GM21619 (cell line): ENCODE measurements around the gene PACC1.

Experiments
- ATAC-seq: cut with Tn5 transposase; IDR thresholded peaks from one replicate; pipeline ENCODE4 v1.9.1; 2021; ENCODE audit not compliant: unreplicated experiment

Gene PACC1

DNA sequence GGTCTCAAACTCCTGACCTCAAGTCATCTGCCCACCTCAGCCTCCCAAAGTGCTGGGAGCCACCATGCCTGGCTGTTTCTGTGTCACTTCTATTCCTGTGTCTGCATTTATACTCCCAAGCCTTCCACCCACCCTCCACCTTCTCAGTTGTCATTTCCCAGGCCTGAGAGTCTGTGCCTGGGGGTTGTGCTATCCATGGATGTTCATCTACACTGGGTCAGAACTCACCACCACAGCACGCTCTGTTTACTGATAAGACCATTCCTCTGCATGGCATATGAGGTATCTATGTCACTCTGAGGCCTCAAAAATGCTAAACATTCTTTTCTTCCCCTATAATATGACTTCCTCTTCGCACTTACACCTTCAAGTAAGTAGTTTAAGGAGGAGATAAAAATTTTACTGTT is 24.1 kb upstream of the PACC1 start:
- ATAC-seq: no peak

DNA sequence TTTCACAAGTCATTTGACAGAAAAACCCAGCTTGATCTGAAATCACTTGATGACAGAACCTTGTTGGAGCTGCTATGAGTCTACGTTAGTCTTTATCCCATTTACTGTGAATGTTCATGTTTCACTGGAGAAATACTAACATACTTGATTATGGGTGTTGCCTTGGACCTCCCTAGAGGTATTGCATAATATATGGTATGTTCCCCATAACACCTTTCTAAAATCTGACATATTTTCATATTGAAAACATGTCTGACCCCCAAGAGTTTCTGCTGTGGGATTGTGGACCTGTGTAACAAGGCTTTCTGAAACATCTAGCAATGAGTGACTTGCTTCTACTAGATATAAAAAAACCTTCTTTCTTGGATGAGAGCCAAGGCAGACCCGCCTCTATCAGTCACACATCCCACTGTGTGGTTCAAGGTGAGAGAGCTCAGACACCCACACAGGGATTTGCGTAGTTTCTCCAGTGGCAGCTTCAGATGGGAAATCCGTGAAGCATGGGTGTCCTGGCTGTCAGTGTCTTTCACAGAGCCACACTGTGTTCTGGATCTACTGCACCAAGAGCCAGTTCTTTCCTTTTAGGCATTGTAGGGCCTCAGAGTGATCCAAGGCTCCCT is 22.6 kb upstream of the PACC1 start:
- ATAC-seq: no peak

GRCh38 chr1:212434992-212435391 is 20.3 kb upstream of the PACC1 start:
- ATAC-seq: no peak

GRCh38 chr1:212433577-212434462 is 19.1 kb upstream of the PACC1 start:
- no peak for ATAC-seq

- ATAC-seq: peak; percentile 98
Observed at GRCh38 chr1:212432661-212433576, 18.2 kb upstream of the PACC1 start, which contains the start of gene NENF. TSS of gene NENF (plus strand) at chr1:212432920. CDS start at chr1:212432944, 24 bp downstream.

GRCh38 chr1:212432272-212432660 is 17.6 kb upstream of the PACC1 start:
- ATAC-seq: no peak

DNA sequence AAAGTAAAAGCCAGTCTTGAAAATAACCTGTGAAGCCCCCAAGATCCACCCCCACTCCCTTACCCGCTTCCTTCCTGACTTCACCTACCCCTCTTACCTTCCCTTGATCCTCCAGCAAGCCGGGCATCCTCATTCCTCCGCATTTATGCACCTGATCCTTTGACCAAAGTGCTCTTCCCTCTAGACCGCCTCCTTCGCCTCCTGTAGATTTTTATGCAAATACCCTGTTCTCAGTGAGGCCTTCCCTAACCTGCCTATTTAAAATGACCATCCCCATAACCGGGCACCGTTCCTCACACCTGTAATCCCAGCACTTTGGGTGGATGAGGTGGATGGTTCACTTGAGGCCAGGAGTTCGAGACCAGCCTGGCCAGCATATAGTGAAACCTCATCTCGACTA is 17.0 kb upstream of the PACC1 start:
- ATAC-seq: no peak

- no peak for ATAC-seq
Observed at GRCh38 chr1:212430955-212431394, 16.3 kb upstream of the PACC1 start.

DNA sequence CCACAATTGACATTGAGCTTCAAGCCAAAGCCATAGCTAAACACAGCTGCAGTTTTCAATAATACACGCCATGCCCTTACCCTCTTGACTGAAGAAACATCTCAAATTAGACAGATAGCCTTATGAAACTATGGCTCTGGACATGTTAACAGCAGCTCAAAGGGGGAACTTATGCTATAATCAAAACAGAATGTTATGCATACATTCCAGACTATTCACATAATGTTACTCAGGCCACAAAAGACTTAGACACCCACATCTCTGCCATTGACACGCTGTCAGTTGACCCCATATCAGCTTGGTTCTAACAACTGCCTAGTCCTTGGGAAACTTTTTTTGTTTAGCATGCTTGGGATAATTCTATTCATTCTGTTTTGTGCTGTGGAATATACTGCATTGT is 15.7 kb upstream of the PACC1 start:
- no peak for ATAC-seq

DNA sequence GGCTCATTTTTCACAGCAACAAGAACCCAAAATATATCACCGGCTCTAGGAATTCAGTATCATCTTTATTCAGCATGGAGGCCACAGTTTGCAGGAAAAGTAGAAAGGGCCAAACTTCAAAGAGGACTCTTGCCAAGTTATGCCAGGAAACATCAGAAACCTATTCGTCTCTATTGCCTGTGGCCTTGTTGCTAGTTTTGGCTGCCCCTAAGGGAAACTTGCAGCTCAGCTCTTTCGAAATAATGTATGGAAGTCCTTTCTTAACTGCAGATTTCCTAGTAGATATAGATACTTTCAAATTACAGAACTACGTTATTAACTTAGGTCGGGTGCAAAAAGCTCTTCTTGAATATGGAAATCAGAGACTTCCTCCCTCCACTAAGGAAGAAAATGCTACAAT is 13.8 kb upstream of the PACC1 start:
- ATAC-seq: no peak

DNA sequence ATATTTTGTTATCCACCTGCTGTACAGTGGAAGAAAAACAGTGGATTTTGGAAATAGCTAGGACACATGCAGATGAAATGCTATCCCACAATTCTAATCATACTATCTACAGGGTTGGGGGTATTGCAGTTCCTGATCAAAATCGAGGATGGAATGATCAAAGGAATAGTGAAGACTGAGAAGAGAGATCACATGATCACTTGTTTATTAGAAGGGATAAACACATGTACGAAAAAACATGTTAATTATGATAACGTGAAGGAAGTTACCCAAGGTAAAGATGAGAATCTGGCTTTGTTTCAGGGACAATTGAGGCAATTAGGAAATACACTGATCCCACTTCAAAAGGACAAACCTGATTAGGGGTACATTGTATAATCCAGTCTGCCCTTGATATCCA is 9.2 kb upstream of the PACC1 start:
- ATAC-seq: no peak

GRCh38 chr1:212421165-212421564 is 6.5 kb upstream of the PACC1 start:
- ATAC-seq: no peak

- no peak for ATAC-seq
Observed at GRCh38 chr1:212415107-212415841, 588 bp upstream of the PACC1 start.

DNA sequence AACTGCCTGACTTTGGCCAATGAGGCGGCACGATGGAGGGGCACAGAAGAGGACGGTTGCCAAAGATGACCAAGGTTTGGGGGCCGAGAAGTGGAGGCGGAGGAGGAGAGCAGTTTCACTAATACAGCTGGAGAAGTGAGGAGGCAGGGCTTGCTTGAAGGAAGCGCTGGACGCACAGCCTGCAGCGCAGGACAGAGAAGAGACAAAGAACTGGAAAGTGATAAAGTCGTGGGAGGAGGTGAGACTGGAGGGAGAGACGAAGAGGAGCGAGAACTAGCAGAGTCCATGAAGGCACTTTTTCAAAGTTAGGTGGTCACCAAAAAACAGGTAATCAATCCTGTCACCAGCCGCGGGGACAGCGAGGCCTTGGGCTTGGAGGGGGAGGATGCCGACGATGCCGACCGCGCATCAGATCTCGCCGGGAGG is 771 bp downstream of the PACC1 start:
- ATAC-seq: peak; percentile 15

GRCh38 chr1:212412374-212412773 is 2.3 kb downstream of the PACC1 start:
- no peak for ATAC-seq

DNA sequence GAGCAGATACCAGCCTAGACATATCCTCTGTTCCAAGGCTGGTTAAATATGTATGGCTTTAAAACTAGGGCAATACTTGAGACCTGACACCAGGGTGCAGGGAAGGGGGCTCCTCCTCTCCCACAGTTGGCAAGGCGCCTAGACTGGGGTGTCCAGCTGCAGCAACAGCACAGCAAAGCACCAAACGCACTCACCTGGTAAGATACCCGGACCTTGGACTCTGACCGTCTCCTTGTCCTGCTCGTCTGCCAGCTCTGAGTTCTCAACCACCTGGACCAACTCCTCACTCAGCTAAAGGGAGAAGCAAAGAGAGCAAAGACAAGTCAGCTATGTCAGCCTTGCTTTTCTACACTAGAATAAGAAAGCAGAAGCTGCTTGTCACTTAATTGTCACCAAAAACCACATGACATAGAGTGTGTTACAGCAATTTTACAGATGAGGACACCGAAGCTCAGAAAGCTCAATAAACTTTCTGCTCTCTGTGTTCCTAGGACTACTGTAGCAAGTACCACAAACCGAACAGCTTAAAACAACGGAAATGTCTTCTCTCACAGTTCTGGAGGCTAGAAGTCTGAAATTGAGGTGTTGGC is 4.4 kb downstream of the PACC1 start:
- no peak for ATAC-seq

DNA sequence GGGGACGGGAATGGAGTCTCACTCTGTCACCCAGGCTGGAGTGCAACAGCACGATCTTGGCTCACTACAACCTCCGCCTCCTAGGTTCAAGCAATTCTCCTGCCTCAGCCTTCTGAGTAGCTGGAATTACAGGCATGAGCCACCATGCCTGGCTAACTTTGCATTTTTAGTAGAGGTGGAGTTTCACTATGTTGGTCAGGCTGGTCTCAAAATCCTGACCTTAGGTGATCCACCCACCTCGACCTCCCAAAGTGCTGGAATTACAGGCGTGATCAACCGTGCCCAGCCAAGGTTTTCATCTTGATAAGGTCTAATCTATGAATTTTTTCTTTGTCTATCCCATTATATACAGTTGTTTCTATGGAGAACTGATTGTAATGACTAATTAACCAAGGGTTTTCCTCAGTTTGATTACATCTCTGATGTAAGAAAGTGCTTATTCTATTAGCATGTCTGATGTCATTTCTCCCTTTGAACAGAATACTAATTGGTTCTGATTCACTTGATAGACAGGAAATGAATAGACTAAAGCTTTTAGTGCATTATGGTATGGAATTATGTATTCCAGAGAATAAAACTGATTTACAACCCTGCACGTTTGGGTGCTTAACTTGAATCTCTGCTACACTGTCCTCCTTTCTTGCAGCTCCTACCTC is 11.9 kb downstream of the PACC1 start:
- no peak for ATAC-seq

DNA sequence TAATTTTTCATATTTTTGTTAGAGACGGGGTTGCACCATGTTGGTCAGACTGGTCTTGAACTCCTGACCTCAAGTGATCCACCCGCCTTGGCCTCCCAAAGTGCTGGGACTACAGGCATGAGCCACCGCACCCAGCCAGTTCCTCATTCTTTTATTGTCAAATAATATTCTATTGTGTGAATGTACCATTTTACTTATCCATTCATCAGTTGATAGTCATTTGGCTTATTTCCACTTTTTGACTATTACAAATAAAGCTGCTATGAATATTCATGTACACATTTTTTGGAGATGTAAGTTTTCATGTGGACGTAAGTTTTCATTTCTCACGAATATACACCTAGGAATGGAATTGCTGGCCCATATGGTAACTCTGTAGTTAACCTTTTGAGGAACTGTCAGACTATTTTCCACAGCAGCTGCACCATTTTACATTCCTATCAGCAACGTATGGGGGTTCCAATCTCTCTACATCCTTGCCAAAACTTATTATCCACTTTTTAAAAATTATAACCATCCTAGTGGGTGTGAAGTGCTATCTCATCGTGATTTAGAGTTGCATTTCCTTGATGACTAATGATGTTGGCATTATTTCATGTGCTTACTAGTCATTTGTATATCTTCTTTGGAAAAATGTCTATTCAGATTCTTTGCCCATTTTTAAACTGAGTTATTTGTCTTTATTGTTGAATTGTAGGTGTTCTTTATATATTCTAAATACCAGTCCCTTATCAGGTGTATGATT is 12.7 kb downstream of the PACC1 start:
- ATAC-seq: no peak

GRCh38 chr1:212401042-212401441 is 13.6 kb downstream of the PACC1 start:
- ATAC-seq: no peak
